ENCODE data around the gene TIMM17A. TPM values are rescaled to one million over a fixed set of nuclear protein-coding genes. Genes with fewer than 3 reads are reported as not detected.
A peak's percentile ranks its signal among the peaks of the same experiment; 100 is the strongest.

The TIMM17A gene
- total RNA-seq, 2 experiments from 2014 or later: 75.8 to 76.8 TPM

GRCh38 chr1:201912832-201913231 lies 42.5 kb upstream of the TIMM17A start:
- Mint-ChIP-seq H3K27me3 (peaks cover 4% of the 10 kb centered on the region), H3K9me3 (no peaks in the 10 kb centered on the region), H3K4me1 (ENCODE audit: low read depth) (no peaks in the 10 kb centered on the region), H3K27ac (no peak overlapping the region), H3K36me3 (ENCODE audit: low read depth) (no peaks in the 10 kb centered on the region), H3K4me3 (no peak overlapping the region)
- DNase-seq (no peak), ATAC-seq (no peak)
- no peak for TF ChIP-seq CTCF (IDR thresholded peaks at IDR 0.05)
- ChIA-PET POLR2A (no interaction called here), CTCF (interaction anchor here (1.2 kb wide), 1 partner anchor 14 kb away, joined by 4 read pairs; no protein-coding TSS in a partner anchor)
- intact Hi-C loops (cut with micrococcal nuclease): no loop called here

GRCh38 chr1:201914456-201915235 lies 40.7 kb upstream of the TIMM17A start:
- POLR2A ChIA-PET: interaction anchor here (0.6 to 1.0 kb wide), 2 partner anchors 12 to 15 kb away, joined by 3 read pairs; no protein-coding TSS in a partner anchor
- CTCF ChIA-PET: interaction anchor here (1.0 to 1.9 kb wide), 3 partner anchors 18 to 85 kb away, joined by 3 to 5 read pairs (median 5); no protein-coding TSS in a partner anchor
- no peaks in the 10 kb centered on the region for H3K36me3 Mint-ChIP-seq (ENCODE audit: low read depth)
- DNase-seq (no peak), ATAC-seq (no peak)
- intact Hi-C loops (cut with micrococcal nuclease): no loop called here
- H3K4me1 Mint-ChIP-seq (ENCODE audit: low read depth): no peaks in the 10 kb centered on the region
- no peak overlapping the region for H3K27ac Mint-ChIP-seq
- H3K27me3 Mint-ChIP-seq: peaks cover 4% of the 10 kb centered on the region
- no peak overlapping the region for H3K4me3 Mint-ChIP-seq
- no peaks in the 10 kb centered on the region for H3K9me3 Mint-ChIP-seq
- TF ChIP-seq CTCF (IDR thresholded peaks at IDR 0.05): no peak

- no peak for TF ChIP-seq CTCF (IDR thresholded peaks at IDR 0.05)
- no peak overlapping the region for H3K4me3 Mint-ChIP-seq
- ChIA-PET POLR2A (no interaction called here), CTCF (interaction anchor here (1.1 kb wide), 1 partner anchor 21 kb away, joined by 4 read pairs; no protein-coding TSS in a partner anchor)
- ATAC-seq: peak; percentile 55
- no peaks in the 10 kb centered on the region for H3K9me3 Mint-ChIP-seq
- DNase-seq: peak; percentile 14
- intact Hi-C loops (cut with micrococcal nuclease): no loop called here
- no peak overlapping the region for H3K27ac Mint-ChIP-seq
- no peaks in the 10 kb centered on the region for H3K4me1 Mint-ChIP-seq (ENCODE audit: low read depth)
- H3K27me3 Mint-ChIP-seq: peaks cover 10% of the 10 kb centered on the region
- no peaks in the 10 kb centered on the region for H3K36me3 Mint-ChIP-seq (ENCODE audit: low read depth)
Measured at GRCh38 chr1:201916649-201917249, 38.6 kb upstream of the TIMM17A start.

GRCh38 chr1:201917362-201918033 lies 37.8 kb upstream of the TIMM17A start:
- H3K4me3 Mint-ChIP-seq: no peak overlapping the region
- no peaks in the 10 kb centered on the region for H3K9me3 Mint-ChIP-seq
- no peak overlapping the region for H3K27ac Mint-ChIP-seq
- TF ChIP-seq CTCF (IDR thresholded peaks at IDR 0.05): no peak
- DNase-seq (no peak), ATAC-seq (no peak)
- H3K27me3 Mint-ChIP-seq: peaks cover 12% of the 10 kb centered on the region
- CTCF ChIA-PET: interaction anchor here (1.1 kb wide), 1 partner anchor 21 kb away, joined by 4 read pairs; no protein-coding TSS in a partner anchor
- POLR2A ChIA-PET: interaction anchor here (1.0 kb wide), 1 partner anchor 64 kb away, joined by 3 read pairs; no protein-coding TSS in a partner anchor
- intact Hi-C loops (cut with micrococcal nuclease): no loop called here
- no peaks in the 10 kb centered on the region for H3K36me3 Mint-ChIP-seq (ENCODE audit: low read depth)
- H3K4me1 Mint-ChIP-seq (ENCODE audit: low read depth): no peaks in the 10 kb centered on the region
